ENCODE measurements around the gene RAP1GAP.

Gene RAP1GAP

DNA sequence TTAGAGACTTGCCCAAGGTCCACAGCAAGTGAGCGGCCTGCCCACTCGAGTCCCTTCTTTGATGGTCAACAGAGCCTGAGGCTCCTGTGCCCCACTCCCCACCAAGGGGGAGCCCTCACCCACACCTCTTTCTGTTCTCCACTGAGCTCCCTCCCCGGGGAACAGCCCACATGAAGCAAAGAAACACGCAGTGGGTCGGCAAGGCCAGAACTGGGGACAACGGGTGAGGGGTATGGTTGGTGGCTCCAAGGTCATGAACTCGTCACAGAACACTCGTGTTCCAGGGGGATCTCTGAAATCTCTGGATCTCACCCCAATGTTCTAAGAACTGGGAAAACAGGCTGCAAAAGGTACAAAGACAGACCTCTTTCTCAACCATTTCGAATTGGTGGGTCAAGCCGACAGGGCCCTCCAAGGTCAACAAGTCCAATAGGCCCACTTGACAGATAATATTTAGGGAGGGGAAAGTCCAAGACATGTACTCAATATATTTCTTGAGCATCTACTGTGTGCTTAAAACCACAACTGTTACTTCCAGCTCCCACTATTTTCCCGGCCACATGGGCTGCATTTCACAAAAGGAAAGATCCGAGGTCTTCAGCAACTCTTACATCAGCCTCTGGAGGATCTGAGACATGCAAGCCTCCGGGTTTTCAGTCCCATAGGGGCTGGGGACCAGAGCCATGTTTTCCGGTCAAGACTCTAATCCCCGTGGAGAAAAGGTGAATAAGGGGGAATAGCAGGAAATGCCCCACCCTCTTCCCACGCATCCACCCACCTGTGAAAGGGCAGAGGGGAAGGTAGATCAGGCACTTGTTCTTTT is 1.1 kb upstream of the RAP1GAP start:
- H3K27ac Mint-ChIP-seq = no peak overlapping the region
- no peaks in the 10 kb centered on the region for H3K4me1 Mint-ChIP-seq (ENCODE audit: low read depth)

DNA sequence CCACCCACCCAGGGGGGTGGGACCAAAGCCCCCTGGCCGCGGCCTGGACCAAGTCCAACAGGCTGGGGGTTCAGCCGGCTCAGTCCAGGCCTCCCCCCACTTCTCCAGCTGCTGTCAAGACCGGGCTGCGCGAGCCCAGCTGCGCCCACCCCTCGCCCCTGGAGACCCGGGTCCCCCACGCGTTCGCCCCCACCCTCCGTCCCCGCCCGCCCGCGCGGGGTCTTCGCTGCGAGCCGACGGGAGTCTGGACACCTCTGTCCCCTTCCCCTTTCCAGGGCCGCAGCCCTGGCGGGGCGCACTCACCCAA is 253 bp downstream of the RAP1GAP start:
- Mint-ChIP-seq H3K27me3 (ENCODE audit: low read depth) (peaks cover 36% of the 10 kb centered on the region), H3K9me3 (no peaks in the 10 kb centered on the region), H3K36me3 (ENCODE audit: low read depth) (no peaks in the 10 kb centered on the region), H3K27ac (no peak overlapping the region), H3K4me3 (no peak overlapping the region), H3K4me1 (ENCODE audit: low read depth) (no peaks in the 10 kb centered on the region)

More for the DNA sequence above, 1.1 kb upstream of the RAP1GAP start:
- no peaks in the 10 kb centered on the region for H3K9me3 Mint-ChIP-seq
- H3K4me3 Mint-ChIP-seq = no peak overlapping the region
- H3K27me3 Mint-ChIP-seq (ENCODE audit: low read depth) = peaks cover 36% of the 10 kb centered on the region
- no peaks in the 10 kb centered on the region for H3K36me3 Mint-ChIP-seq (ENCODE audit: low read depth)

DNA sequence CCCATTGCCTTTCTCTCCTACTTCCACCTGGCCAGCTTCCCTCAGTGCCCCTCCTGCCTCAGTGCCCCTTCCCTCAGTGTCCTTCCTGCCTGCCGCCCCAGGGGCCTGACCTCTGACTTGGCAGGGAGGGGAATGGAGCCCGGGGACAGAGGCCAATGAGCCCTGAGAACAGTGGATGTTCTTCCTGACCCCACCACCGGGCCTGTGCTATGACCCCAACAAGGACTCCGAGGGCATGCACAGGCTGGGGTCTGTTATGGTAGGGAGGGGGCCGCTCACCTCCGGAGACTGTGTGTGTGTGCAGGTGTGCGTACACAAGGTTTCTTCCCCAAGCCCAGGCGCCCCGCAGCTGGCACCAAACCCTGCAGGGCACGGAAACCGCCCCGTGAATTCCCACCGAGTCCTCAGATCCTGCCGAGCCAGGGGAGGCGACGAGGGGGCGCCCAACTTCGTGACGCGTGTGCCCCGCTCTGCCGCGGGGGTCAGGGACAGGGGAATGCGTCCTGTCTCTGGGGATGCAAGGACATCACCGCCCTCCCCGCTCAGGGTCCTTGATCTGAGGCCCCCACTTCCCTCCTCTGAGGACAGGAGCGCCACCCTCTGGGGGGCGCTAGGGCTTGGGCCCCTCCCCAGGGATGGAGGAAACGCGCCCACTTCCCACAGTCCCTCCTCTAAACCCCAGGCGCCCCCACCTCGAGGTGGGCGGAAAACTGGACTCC is 766 bp downstream of the RAP1GAP start:
- Mint-ChIP-seq H3K4me3 (no peak overlapping the region), H3K27ac (no peak overlapping the region), H3K27me3 (ENCODE audit: low read depth) (peaks cover 36% of the 10 kb centered on the region)

DNA sequence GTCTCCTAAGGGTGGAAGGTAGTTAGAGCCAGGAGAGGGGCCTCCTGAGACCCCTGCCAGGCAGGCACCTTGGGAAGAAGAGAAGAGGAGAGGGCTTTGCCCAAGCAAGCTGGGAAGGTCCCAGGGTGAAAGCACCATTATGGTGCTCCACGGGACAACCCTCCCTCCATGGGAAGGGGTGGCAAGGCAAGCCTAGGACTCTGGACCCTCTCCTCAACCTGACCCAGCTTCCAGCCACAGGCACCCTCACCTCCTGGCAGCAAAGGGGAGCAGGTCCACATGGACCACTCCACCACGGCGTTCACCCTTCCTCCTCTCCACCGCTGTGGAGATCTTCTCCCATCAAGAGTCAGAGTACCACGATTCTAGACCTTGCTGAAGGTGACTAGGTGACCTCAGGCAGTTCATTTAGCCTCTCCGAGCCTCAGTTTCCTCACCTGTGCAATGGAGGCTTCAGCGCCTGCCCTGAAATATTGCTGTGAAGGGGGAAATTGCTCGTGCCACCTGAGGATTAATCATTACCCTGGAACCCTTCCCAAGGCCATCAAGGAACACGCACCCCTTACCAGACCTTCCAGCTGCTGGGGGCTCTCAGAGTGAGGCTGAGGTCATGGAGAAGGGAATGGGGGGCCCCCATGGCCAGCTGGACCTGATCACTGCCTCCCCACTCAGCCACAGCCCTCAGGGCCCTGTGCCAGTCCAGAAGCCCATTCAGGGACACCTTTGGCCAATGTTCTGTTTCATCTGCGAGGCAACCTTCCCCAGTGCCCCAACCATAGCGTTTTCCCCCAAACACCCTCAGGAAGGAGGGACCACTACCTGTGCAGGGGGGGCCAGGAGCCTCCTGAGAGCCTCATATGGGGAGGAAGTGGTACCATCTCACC is 1.6 kb downstream of the RAP1GAP start:
- Mint-ChIP-seq H3K4me3 (no peak overlapping the region), H3K36me3 (ENCODE audit: low read depth) (no peaks in the 10 kb centered on the region), H3K27ac (no peak overlapping the region), H3K9me3 (no peaks in the 10 kb centered on the region), H3K4me1 (ENCODE audit: low read depth) (no peaks in the 10 kb centered on the region), H3K27me3 (ENCODE audit: low read depth) (peaks cover 36% of the 10 kb centered on the region)

More for the DNA sequence above, 766 bp downstream of the RAP1GAP start:
- Mint-ChIP-seq H3K9me3 (no peaks in the 10 kb centered on the region), H3K4me1 (ENCODE audit: low read depth) (no peaks in the 10 kb centered on the region), H3K36me3 (ENCODE audit: low read depth) (no peaks in the 10 kb centered on the region)

DNA sequence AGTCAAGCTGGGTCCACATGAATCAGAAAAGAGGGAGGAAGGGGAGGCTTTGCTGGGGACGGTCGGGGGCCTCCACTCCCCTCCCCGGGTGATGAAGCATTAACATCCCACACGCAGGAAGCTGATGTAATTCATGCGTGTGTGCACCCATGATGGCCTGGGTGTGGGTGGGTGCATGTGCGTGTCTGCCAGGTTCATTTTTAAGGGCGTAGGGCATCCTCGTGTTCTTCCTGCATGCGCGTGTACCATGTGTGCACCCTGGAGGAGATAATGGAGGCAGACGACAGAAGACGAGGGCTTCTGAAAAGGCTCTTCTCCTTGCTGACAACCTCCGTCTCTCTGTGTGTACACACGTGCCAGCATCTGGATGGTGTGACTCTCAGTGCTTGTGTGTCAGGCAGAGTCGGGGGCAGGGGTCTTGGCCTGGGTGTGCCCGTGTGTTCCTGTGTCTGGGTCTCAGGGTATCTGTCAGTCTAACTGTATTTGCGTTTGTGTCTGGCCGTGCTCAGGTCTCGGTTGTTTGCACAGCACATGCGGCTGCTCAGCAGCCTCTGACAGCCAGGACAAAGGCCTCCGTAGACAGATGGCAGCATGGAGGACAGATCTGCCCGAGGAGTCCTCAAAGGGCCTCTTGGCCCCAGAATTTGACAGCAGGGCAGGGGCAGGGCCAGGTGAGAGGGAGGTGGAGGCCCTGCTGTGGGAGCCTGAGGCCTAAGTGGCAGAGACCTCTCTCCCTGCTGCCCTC is 2.4 kb downstream of the RAP1GAP start:
- Mint-ChIP-seq H3K36me3 (ENCODE audit: low read depth) (no peaks in the 10 kb centered on the region), H3K27me3 (ENCODE audit: low read depth) (peaks cover 29% of the 10 kb centered on the region), H3K9me3 (no peaks in the 10 kb centered on the region), H3K27ac (no peak overlapping the region), H3K4me1 (ENCODE audit: low read depth) (no peaks in the 10 kb centered on the region), H3K4me3 (no peak overlapping the region)

DNA sequence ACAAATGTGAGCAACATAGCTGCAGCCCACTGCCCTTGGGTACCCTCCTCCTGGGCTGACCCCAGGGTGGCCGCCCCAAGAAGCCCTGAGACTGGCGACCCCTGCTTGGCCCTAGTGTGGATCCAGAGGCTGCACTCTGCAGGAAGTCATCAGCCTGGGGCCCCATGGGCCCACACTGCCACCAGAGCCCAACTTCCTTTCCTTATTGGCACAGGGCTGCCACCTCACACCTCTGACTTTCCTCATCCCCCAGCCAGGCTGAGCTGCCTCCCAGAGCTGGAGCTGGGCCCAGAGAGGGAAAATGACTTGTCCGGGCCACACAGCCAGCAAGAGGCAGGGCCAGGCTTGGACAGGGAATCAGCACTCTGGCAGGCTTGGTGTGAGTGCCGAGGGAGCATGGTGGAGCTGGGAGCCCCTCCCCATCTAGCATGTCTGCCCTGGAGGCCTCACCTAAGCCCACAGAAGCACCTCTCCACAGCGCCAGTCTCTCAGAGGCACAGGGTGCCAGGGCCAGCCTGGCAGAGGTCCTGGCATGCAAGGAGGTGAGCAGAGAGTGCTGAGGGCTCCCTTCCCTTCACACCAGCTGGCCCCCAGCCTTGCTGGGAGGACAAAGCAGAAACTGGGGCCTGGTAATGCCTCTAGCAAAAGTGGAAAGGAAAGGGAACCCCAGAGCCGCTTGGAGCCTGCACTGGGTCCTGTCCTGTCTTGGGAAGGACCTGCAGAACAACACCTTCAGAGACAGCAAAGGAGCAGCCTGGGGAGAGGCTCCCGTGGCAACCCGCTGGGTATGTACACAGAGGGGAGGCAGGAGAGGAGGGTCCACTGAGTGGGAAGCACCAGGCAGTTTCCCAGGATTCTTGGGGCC is 3.2 kb downstream of the RAP1GAP start:
- Mint-ChIP-seq H3K27me3 (ENCODE audit: low read depth) (peaks cover 26% of the 10 kb centered on the region), H3K4me3 (no peak overlapping the region), H3K27ac (no peak overlapping the region)

DNA sequence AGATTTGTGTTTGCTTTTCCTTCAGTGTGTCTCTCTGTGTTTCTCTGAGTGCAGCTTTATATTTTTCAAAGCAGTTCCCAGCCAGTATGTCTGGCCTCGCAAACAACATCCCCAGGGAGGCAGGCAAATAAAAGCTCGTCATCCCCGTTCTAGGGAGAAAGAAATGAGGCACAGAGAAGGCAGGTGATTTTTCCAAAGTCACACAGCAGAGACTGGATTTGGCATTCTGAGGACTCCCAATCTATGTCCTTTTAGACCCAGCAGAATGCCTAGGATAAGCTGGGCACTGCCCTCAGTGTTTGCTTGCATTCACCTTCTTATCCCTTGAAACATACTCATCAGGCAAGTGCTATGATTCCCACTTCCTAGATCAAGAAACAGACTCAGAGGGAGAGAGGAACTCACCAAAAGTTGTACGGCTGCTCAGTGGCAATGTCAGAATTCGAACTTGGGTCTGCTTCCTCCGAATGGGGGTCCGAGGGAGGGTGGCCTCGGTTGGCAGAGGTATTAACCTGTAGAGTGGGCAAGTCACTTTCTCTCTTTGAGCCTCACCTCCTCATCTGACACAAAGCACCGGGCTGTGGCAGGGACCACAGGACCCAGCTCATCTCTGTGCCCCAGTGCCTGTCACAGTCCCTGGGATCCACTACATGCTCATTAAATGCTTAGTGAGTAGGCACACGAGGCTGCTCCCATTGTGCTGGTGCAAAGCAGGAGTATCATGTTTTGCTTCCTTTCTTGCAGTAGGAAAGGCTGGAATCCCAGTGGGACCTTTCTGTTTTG is 4.2 kb downstream of the RAP1GAP start:
- Mint-ChIP-seq H3K9me3 (no peaks in the 10 kb centered on the region), H3K4me1 (ENCODE audit: low read depth) (no peaks in the 10 kb centered on the region), H3K27me3 (ENCODE audit: low read depth) (peaks cover 24% of the 10 kb centered on the region), H3K4me3 (no peak overlapping the region), H3K36me3 (ENCODE audit: low read depth) (no peaks in the 10 kb centered on the region), H3K27ac (no peak overlapping the region)

More for the DNA sequence above, 3.2 kb downstream of the RAP1GAP start:
- Mint-ChIP-seq H3K4me1 (ENCODE audit: low read depth) (no peaks in the 10 kb centered on the region), H3K9me3 (no peaks in the 10 kb centered on the region), H3K36me3 (ENCODE audit: low read depth) (no peaks in the 10 kb centered on the region)

DNA sequence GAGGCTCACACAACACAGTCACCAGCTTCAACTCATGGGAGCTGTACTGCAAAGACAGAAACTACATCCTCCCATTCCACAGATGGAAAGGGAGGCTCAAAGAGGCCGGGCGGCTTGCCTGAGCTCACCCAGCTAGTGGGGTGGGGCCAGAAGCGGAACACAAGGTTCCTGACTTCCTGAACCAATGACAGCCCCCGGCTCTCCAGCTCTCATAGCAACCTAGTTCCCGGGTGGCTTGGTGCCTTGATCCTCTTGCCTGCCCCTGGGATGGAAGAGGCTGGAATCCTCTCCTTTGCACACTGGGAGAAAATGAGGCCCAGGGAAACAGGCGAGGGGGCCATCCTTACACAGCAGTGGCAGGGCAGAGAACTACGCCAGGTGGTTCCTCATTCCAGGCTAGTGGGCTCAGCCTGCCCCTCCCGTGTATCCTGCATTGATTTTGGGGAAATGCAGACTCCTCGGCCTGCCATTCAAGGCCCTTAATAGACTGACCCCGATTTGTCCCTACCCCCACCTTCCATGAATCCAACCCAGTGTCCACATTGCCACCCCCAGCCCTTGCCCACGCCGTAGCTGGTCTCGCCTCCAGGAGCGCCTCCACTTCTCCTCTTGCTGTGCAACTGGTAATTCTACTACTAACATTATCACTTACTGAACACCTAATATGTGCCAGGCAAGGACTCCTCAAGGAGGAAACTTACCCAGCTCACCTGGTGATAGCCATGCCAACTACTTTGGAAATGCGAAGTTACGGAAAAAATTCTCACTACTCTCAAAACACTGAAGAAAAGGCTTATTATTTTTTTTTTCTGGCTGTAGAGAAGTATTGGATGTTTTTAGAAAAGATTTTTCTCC is 5.0 kb downstream of the RAP1GAP start:
- H3K36me3 Mint-ChIP-seq (ENCODE audit: low read depth) = no peaks in the 10 kb centered on the region
- no peak overlapping the region for H3K4me3 Mint-ChIP-seq
- H3K27ac Mint-ChIP-seq = no peak overlapping the region
- peaks cover 30% of the 10 kb centered on the region for H3K27me3 Mint-ChIP-seq (ENCODE audit: low read depth)
- H3K9me3 Mint-ChIP-seq = no peaks in the 10 kb centered on the region
- peaks cover 1% of the 10 kb centered on the region for H3K4me1 Mint-ChIP-seq (ENCODE audit: low read depth)

DNA sequence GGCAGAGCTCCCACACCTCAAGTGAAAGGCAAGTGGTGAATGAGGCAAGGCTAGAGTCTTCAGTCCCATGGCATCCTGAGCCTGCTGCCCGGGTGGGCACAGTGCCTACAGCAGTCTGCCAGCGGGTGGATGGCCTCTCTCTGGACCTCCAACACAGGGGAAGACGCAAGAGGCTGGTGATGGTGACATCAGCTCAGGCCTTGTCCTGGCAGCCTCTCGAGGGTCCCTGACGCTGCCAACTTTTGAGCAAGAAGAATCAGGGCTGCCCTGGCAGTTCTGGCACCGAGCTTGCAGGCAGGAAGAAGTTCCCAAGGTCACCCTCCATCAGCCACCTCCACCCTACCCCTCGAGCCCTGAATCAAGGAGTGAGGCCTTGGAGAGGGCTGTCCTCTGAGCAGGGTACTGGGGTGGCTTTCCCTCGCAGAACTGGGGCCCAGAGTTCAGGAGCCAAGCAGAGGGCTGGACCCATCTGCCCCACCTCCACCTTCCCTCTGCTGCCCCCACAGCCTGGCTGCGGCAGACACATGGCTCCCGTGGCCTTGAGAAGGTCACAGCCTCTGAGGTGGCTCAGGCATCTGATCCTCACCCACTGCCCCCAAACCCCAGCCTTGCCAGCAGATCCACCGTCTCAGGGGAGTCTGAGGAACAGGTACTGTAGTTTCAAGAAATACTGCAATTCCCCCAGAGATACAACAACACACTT is 5.8 kb downstream of the RAP1GAP start:
- no peaks in the 10 kb centered on the region for H3K9me3 Mint-ChIP-seq
- H3K4me3 Mint-ChIP-seq = no peak overlapping the region
- no peak overlapping the region for H3K27ac Mint-ChIP-seq
- no peaks in the 10 kb centered on the region for H3K36me3 Mint-ChIP-seq (ENCODE audit: low read depth)
- peaks cover 30% of the 10 kb centered on the region for H3K27me3 Mint-ChIP-seq (ENCODE audit: low read depth)
- peaks cover 1% of the 10 kb centered on the region for H3K4me1 Mint-ChIP-seq (ENCODE audit: low read depth)

DNA sequence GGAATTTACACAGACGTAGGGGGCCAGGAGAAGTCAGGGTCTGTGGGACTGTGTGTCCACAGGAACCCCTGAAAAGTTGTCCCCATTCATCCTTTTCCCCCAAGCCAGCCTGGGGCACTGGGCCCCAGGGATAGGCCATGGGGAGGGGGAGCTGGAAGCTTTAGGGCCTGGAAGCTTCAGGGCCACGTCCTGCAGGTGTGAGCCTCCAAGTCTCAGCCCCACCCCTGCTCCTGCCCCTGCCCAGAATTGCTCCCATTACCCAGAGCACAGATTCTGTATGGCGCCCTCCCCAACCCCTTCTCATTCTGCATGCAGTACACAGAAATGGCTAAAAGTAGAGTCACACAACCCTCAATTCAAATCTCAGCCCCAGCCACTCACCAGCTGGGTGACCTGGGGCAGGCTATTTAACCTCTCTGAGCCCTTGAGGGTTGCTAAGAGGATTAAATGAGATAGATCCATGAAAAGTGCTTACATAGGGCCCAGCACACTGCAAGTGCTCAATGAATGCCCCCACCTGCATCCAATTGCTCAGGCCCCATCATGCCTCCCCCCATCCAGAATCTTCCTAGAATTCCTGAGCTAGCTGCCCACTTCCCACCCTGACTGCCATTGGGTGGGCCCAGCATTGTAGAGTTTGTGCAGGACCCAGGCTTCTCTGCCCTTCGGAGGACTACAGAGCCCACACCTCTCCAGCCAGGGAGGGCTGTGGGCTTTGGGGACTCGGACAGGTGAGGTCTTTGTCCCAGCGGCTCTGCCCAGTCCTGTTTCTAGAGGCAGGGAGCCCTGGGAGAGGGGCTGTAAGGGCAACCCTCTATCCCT is 6.5 kb downstream of the RAP1GAP start:
- Mint-ChIP-seq H3K27me3 (ENCODE audit: low read depth) (peaks cover 22% of the 10 kb centered on the region), H3K9me3 (no peaks in the 10 kb centered on the region), H3K36me3 (ENCODE audit: low read depth) (no peaks in the 10 kb centered on the region), H3K4me1 (ENCODE audit: low read depth) (peaks cover 1% of the 10 kb centered on the region), H3K27ac (no peak overlapping the region), H3K4me3 (no peak overlapping the region)

DNA sequence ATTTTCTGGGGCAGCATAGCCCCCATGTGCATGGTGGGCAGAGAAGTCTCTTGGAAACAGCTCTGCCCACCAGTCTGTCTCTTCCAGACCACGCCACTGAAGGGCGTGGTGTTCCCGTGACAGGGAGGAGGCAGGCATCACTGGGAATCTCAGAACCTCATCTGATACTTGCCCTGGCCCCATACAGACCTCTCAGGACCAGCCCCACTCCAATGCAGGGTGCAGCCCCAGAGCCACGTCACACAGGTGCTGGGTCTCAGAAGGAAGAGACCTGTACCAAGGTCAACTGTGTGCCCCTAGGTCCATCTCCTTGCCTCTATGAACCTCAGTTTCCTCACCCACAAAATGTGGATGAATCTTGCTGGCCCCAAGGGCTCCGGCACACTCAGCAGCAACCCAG is 7.3 kb downstream of the RAP1GAP start:
- no peak overlapping the region for H3K4me3 Mint-ChIP-seq
- peaks cover 23% of the 10 kb centered on the region for H3K27me3 Mint-ChIP-seq (ENCODE audit: low read depth)
- no peaks in the 10 kb centered on the region for H3K9me3 Mint-ChIP-seq
- peaks cover 1% of the 10 kb centered on the region for H3K4me1 Mint-ChIP-seq (ENCODE audit: low read depth)
- H3K36me3 Mint-ChIP-seq (ENCODE audit: low read depth) = no peaks in the 10 kb centered on the region
- no peak overlapping the region for H3K27ac Mint-ChIP-seq

Measured in T-helper 1 cell treated with Interleukin-12 subunit alpha and Interleukin-12 subunit beta and Interleukin-4 antibody, amounts not matched to agents 30 μg/mL and 1 μg/mL, for 36 hours (primary cell).